Measurements from ENCODE around the gene CNR1.

GRCh38 chr6:88165844-88166492 lies at the start of gene CNR1:
- TF ChIP-seq POLR2AphosphoS5 (IDR thresholded peaks at IDR 0.05) (peak; percentile 2 to 45 (median 11)), CTCF (IDR thresholded peaks at IDR 0.05) (peak in 2 of 5 experiments; percentile 16 to 30), POLR2A (IDR thresholded peaks at IDR 0.05) (no peak), EP300 (IDR thresholded peaks at IDR 0.05; ENCODE audit: low read depth) (no peak)

Data from transverse colon (tissue), 4 donors.